Skeletal muscle satellite cell (primary cell): ENCODE data around the gene TMEM144.
"Not testable (repeated sequence)": the region's sequence is repeated elsewhere in the genome, so short reads cannot be mapped to it uniquely, and the experiment has no call there.

Experiments used
- H3K27me3 ChIP-seq: 2 replicates; pipeline ENCODE4 v1.7.0; 2013; ENCODE audit warnings: low read length; ENCODE audit not compliant: control insufficient read depth, insufficient read depth
- H3K36me3 ChIP-seq: 2 replicates; pipeline ENCODE4 v1.7.0; 2013; ENCODE audit warnings: mild to moderate bottlenecking, control low read depth, low read length; ENCODE audit not compliant: insufficient read depth
- H3K4me1 ChIP-seq: 2 replicates; pipeline ENCODE4 v1.7.0; 2013; ENCODE audit warnings: low read length; ENCODE audit not compliant: control insufficient read depth, insufficient read depth
- H3K4me2 ChIP-seq: 2 replicates; pipeline ENCODE4 v1.7.0; 2013; ENCODE audit warnings: mild to moderate bottlenecking, low read length
- H3K4me3 ChIP-seq: 2 replicates; pipeline ENCODE4 v1.7.0; 2013; ENCODE audit warnings: low read length
- H3K9ac ChIP-seq: 2 replicates; pipeline ENCODE4 v1.7.0; 2013; ENCODE audit warnings: mild to moderate bottlenecking, low read depth, low read length, moderate library complexity
- H3K9me3 ChIP-seq: replicated peaks from 2 replicates; pipeline ENCODE4 v1.7.0; 2013; ENCODE audit warnings: mild to moderate bottlenecking, control low read depth, low read length

The TMEM144 gene

DNA sequence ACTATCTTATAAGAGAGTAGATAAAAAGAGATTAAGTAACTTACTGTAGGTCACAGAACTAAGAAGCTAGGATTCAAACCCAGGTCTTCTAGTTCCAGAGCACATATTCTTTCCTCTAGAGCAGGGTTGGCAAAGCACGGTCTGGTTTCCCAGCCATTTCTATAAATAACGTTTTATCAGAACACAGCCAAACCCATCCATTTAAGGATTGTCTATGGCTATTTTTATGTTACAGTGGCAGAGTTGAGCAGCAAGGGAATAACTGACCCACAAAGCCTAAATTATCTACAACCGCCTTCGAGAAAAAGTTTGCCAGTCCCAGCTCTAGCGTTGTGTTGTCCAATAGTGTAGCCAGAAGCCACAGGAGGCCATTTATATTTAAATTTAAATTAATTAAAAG is 7.5 kb downstream of the TMEM144 start:
- H3K4me2 ChIP-seq, result no peak overlapping the region
- no peak overlapping the region for H3K4me3 ChIP-seq
- no peaks in the 10 kb centered on the region for H3K36me3 ChIP-seq

DNA sequence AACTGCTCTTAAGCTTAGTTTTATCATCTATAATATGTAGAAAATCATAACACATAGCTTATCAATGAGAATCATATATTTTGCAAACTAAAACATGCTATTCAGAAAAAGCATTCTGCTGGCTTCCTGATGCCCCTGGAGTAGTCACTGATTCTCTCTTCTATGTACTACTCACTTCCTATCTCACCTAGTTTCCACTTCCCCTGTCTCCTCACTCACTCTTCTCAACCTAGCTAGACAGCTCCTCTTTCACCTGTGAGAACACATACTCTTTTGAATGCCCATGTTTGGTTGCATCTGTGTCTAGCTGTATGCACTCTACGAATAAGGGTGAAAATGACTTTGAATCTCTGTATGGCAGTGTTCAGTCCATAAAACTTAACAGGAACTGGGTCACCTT is 9.3 kb downstream of the TMEM144 start:
- Histone ChIP-seq H3K9ac (no peak overlapping the region), H3K36me3 (no peaks in the 10 kb centered on the region), H3K4me2 (no peak overlapping the region), H3K27me3 (no peaks in the 10 kb centered on the region), H3K4me3 (no peak overlapping the region), H3K4me1 (no peaks in the 10 kb centered on the region), H3K9me3 (no peaks in the 10 kb centered on the region)

More for the DNA sequence above, 7.5 kb downstream of the TMEM144 start:
- Histone ChIP-seq H3K27me3 (no peaks in the 10 kb centered on the region), H3K9me3 (no peaks in the 10 kb centered on the region), H3K4me1 (no peaks in the 10 kb centered on the region), H3K9ac (no peak overlapping the region)

DNA sequence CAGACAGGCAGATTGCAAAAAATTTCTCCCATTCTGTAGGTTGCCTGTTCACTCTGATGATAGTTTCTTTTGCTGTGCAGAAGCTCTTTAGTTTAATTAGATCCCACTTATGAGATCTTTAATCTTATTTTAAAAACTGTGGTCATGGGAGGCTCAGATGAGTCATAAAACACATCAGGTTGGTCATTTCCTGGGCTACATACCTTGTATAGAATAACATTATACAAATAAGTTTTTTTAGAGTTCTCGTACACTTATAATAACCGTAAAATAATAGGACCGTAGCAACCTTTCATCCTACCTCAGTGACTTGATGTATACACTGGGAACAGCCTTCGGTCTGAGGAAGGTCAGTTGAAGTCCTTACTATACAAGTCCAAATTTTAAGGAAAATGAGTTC is 14.0 kb downstream of the TMEM144 start:
- not testable (repeated sequence) for H3K4me1 ChIP-seq, H3K9me3 ChIP-seq, H3K4me2 ChIP-seq, H3K9ac ChIP-seq, H3K4me3 ChIP-seq, H3K27me3 ChIP-seq, H3K36me3 ChIP-seq

DNA sequence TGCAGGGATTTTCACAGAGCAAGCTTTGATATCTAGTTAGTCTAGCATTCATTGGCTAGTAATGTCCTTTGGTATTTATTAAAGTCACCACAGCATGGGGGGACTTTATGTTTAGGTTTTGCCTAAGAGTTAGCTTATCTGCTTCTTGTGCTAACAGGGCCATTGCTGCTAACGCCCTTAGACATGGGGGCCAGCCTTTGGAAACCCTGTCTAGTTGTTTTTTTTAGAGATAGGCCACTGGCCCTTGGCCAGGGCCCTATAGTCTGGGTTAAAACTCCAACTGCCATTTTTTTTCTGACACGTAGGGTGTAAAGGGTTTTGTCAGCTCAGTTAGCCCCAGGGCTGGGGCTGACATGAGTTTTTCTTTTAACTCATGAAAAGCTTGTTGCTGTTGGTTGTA is 14.7 kb downstream of the TMEM144 start:
- H3K9me3 ChIP-seq, H3K36me3 ChIP-seq, H3K27me3 ChIP-seq, H3K4me2 ChIP-seq, H3K4me3 ChIP-seq, H3K9ac ChIP-seq, H3K4me1 ChIP-seq: not testable (repeated sequence)

DNA sequence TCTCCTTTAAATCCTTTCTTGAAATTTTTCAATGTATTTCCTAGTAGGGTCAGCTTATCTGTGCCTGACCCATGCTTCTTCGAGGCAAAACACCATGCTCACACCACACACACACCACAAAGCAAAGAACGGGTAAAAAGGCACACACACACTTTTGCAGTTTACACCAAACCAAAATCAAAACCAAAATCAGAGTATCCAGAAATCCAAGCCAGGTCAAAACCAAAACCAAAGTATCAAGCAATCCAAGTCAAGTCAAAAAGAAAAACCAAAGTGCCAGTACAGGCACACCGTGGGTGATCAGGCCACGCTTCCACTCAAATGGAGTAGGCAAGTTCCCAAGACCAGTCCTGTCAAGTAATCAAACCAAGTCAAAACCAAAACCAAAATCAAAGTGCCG is 17.6 kb downstream of the TMEM144 start:
- not testable (repeated sequence) for H3K27me3 ChIP-seq, H3K9ac ChIP-seq, H3K4me3 ChIP-seq, H3K4me1 ChIP-seq, H3K4me2 ChIP-seq, H3K36me3 ChIP-seq, H3K9me3 ChIP-seq

DNA sequence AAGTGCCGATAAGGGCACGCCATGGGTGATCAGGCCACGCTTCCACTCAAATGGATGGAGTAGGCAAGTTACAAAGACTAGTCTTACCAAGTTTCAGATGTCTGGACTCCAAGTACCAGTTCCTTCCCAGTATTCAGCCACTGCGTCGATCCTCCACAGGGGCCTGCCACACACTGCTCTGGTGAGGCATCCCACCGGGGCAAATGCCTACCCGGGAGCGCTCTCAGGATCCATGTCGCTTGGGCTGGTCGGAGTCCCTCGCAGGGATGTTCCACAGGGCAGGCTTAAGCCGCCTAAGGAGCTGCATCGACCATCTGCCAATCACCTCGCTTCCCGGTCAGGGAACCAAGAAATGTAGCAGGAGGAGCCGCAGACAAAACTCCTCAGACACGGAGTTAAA is 18.1 kb downstream of the TMEM144 start:
- not testable (repeated sequence) for H3K4me3 ChIP-seq, H3K27me3 ChIP-seq, H3K4me2 ChIP-seq, H3K4me1 ChIP-seq, H3K36me3 ChIP-seq, H3K9me3 ChIP-seq, H3K9ac ChIP-seq

DNA sequence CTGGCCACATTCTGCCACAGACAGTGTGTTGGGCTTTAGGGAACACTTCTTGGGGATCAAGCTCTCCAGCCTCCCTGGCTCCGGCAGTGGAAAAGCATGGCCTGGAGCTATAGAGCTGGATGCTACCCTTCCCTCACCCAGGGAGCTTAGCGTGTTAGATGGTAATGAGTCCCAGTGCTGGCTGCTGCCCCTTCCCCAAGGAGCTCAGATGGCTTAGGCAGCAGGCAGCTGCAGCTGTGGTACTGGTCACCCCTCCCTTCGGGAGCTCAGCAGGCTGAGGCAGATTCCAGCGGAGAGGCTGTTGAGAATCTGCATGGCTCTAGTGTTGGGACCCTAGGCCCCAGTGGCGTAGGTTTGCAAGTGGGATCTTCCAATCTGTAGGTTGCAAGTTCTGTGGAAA is 19.5 kb downstream of the TMEM144 start:
- Histone ChIP-seq H3K9ac (no peak overlapping the region), H3K36me3 (no peaks in the 10 kb centered on the region), H3K4me3 (no peak overlapping the region)

DNA sequence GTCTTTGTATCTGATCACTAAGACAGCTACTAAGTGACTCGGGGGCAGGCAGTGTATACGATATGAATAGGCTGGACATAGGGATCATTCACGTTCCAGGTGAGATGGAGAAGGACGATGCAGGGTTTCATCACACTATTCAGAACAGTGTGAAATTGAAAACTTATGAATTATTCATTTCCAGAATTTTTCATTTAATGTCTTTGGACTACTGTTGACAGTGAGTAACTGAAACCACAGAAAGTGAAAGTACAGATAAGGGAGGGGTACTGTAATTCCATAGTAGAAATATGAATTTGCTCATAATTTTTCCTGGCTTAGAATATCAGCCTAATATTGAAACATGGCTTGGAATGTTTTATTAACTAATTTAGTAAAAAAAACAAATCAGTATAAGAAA is 24.4 kb downstream of the TMEM144 start:
- no peak overlapping the region for H3K9ac ChIP-seq
- no peaks in the 10 kb centered on the region for H3K4me1 ChIP-seq
- H3K36me3 ChIP-seq, result no peaks in the 10 kb centered on the region
- no peak overlapping the region for H3K4me3 ChIP-seq
- no peaks in the 10 kb centered on the region for H3K27me3 ChIP-seq
- no peak overlapping the region for H3K4me2 ChIP-seq
- no peaks in the 10 kb centered on the region for H3K9me3 ChIP-seq

More for the DNA sequence above, 19.5 kb downstream of the TMEM144 start:
- Histone ChIP-seq H3K9me3 (no peaks in the 10 kb centered on the region), H3K4me1 (no peaks in the 10 kb centered on the region), H3K27me3 (no peaks in the 10 kb centered on the region), H3K4me2 (no peak overlapping the region)

DNA sequence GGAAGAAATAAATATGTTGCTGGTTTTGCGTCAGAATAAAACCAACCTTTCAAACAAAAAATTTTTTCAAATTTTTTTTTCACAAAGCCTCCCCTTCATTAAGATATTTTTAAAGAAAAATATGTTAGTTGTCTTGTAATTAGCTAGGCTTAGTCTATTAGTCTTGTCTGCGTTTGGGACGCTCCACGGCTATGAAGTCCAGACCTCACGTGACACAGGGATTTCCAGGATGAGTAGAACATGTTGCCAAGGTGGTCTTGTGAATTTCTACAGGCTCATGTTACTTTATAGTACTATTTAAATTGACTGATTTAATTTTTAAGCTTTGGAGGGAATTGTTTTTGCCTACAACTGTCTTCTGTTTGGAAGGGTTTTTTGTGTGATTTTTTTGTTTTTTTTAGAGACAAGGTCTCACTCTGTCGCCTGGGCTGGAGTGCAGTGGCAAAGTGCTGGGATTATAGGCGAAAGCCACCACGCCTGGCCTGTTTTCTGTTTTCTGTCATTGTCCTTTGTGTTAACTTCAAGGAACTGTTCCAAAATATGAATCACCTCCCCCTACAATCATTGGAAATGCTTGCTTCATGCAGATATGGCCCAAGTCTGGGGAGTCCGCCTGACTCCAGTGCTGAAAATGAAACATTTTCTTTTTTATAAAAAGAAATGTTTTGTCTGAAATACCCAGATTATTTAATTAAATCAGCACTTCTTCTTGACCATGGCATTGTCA is 26.2 kb downstream of the TMEM144 start:
- Histone ChIP-seq H3K4me3 (no peak overlapping the region), H3K27me3 (no peaks in the 10 kb centered on the region), H3K4me1 (no peaks in the 10 kb centered on the region), H3K36me3 (no peaks in the 10 kb centered on the region), H3K4me2 (no peak overlapping the region), H3K9ac (no peak overlapping the region), H3K9me3 (no peaks in the 10 kb centered on the region)

DNA sequence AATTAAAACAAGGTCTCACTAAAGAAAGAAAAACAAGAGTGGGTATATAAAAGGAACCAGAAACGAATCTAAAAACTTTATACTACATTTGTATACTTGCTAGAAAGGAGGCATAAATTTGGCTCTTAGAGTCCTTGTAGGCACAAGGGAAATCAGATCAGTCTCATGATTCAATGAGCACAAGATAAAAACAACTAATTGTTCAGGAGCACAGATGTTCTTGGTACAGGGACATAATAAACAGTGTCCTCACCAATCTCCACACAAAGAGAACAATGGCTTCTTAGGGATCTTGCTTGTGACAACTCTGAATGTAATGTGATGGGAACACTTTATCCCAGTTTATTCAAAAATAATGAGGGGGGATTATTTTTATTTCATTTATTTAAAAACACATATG is 28.3 kb downstream of the TMEM144 start:
- no peaks in the 10 kb centered on the region for H3K36me3 ChIP-seq
- no peak overlapping the region for H3K4me3 ChIP-seq
- no peaks in the 10 kb centered on the region for H3K27me3 ChIP-seq
- H3K4me1 ChIP-seq, result no peaks in the 10 kb centered on the region
- no peak overlapping the region for H3K9ac ChIP-seq
- no peaks in the 10 kb centered on the region for H3K9me3 ChIP-seq
- no peak overlapping the region for H3K4me2 ChIP-seq

DNA sequence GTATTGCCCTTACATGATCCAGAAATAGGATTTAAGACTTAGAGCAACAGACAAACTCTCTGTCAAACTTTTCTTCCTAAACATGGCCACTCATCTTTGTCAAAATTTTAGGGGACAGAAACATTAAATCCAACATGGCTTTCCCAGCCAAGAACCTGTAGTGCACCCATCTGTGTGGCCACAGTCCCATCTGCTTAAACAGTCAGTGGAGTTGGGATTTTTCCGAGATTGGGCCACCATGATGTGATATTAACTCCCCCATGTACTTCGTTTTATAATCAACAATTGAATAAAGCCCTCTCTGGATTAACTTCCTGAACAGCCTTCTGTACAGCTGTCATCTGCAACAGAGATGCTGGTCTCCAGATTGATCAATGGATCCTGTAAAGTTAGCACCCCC is 28.9 kb downstream of the TMEM144 start:
- H3K4me3 ChIP-seq, result no peak overlapping the region
- H3K36me3 ChIP-seq, result no peaks in the 10 kb centered on the region
- no peak overlapping the region for H3K9ac ChIP-seq
- no peaks in the 10 kb centered on the region for H3K9me3 ChIP-seq
- H3K4me2 ChIP-seq, result no peak overlapping the region
- H3K27me3 ChIP-seq, result no peaks in the 10 kb centered on the region
- H3K4me1 ChIP-seq, result no peaks in the 10 kb centered on the region

DNA sequence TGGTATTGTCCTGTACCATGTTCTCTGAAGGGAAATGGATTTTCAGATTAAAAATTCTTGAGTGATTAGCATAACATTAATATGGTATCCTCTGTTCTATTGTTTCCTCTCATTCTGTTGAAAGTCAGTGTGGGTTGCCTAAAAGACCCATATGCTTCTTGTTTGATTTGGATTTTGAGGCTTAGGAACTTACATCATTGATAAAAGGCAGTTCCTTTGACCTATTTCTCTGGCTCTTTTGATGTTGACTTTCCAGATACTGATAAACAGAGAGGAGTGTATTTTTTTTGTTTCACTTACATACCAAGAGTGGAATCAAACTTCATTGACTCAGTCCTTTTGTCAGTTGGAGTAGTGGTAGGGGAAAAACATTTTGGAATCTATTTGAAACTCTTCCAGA is 32.8 kb downstream of the TMEM144 start:
- Histone ChIP-seq H3K4me2 (no peak overlapping the region), H3K27me3 (no peaks in the 10 kb centered on the region), H3K36me3 (no peaks in the 10 kb centered on the region), H3K9ac (no peak overlapping the region), H3K4me3 (no peak overlapping the region), H3K9me3 (no peaks in the 10 kb centered on the region), H3K4me1 (no peaks in the 10 kb centered on the region)
